ENCODE results near the gene IL25. TPM values are rescaled to one million over a fixed set of nuclear protein-coding genes. Genes with fewer than 3 reads are reported as not detected.

IL25 gene
- total and polyA plus RNA-seq, 7 donors: not detected

- WGBS, 2 donors: 62 to 68% methylated on average over 3 of the region's 3 CpGs
- no peaks in the 10 kb centered on the region for H3K9me3 ChIP-seq
- no peak overlapping the region for H3K27ac ChIP-seq
- intact Hi-C loops (cut with DNase I): no loop called here
- H3K4me3 ChIP-seq: no peak overlapping the region
- H3K36me3 ChIP-seq: no peaks in the 10 kb centered on the region
- TF ChIP-seq POLR2A (IDR thresholded peaks at IDR 0.05): no peak
- TF ChIP-seq EP300 (IDR thresholded peaks at IDR 0.05): no peak
- no peak for TF ChIP-seq POLR2AphosphoS5 (IDR thresholded peaks at IDR 0.05)
- TF ChIP-seq CTCF (IDR thresholded peaks at IDR 0.05): no peak
- H3K4me1 ChIP-seq: no peaks in the 10 kb centered on the region
- DNase-seq: no peak
- H3K27me3 ChIP-seq: no peaks in the 10 kb centered on the region
Observed at GRCh38 chr14:23344481-23344880, 28.1 kb upstream of the IL25 start.

GRCh38 chr14:23345987-23346692 lies 26.5 kb upstream of the IL25 start:
- no peak overlapping the region for H3K4me3 ChIP-seq
- TF ChIP-seq POLR2A (IDR thresholded peaks at IDR 0.05) (no peak), POLR2AphosphoS5 (IDR thresholded peaks at IDR 0.05) (no peak), EP300 (IDR thresholded peaks at IDR 0.05) (no peak)
- no peak for DNase-seq
- H3K36me3 ChIP-seq: no peaks in the 10 kb centered on the region
- H3K27me3 ChIP-seq: no peaks in the 10 kb centered on the region
- no peak overlapping the region for H3K27ac ChIP-seq
- H3K9me3 ChIP-seq: no peaks in the 10 kb centered on the region
- intact Hi-C loops (cut with DNase I): no loop called here
- no peaks in the 10 kb centered on the region for H3K4me1 ChIP-seq
- WGBS, 2 donors: 75 to 86% methylated on average over 13 of the region's 13 CpGs

- H3K4me1 ChIP-seq: peaks cover 0 to 5% (median 4%) of the 10 kb centered on the region in 4 donors
- intact Hi-C loops (cut with DNase I): no loop called here
- H3K27me3 ChIP-seq: no peaks in the 10 kb centered on the region
- TF ChIP-seq POLR2AphosphoS5 (IDR thresholded peaks at IDR 0.05): no peak
- WGBS, 2 donors: 88% methylated on average over 27 of the region's 27 CpGs
- H3K4me3 ChIP-seq: no peak overlapping the region
- no peaks in the 10 kb centered on the region for H3K36me3 ChIP-seq
- no peak overlapping the region for H3K27ac ChIP-seq
- no peaks in the 10 kb centered on the region for H3K9me3 ChIP-seq
- no peak for DNase-seq
Observed at GRCh38 chr14:23346693-23347405, 25.8 kb upstream of the IL25 start.

- H3K4me1 ChIP-seq: peaks cover 0 to 11% (median 9%) of the 10 kb centered on the region in 4 donors
- no peak for TF ChIP-seq EP300 (IDR thresholded peaks at IDR 0.05)
- no peak for TF ChIP-seq POLR2A (IDR thresholded peaks at IDR 0.05)
- no peak for TF ChIP-seq POLR2AphosphoS5 (IDR thresholded peaks at IDR 0.05)
- no peak for TF ChIP-seq CTCF (IDR thresholded peaks at IDR 0.05)
- WGBS, 2 donors: 94 to 96% methylated on average over 19 of the region's 19 CpGs
- H3K4me3 ChIP-seq: no peak overlapping the region
- peaks cover 0 to 4% (median 3%) of the 10 kb centered on the region in 3 donors for H3K27me3 ChIP-seq
- no peak for DNase-seq
- intact Hi-C loops (cut with DNase I): no loop called here
- no peaks in the 10 kb centered on the region for H3K36me3 ChIP-seq
- H3K9me3 ChIP-seq: no peaks in the 10 kb centered on the region
- H3K27ac ChIP-seq: no peak overlapping the region
Observed at GRCh38 chr14:23347406-23348296, 25.0 kb upstream of the IL25 start.

GRCh38 chr14:23348297-23348655 lies 24.3 kb upstream of the IL25 start:
- Histone ChIP-seq H3K27ac (no peak overlapping the region), H3K4me3 (no peak overlapping the region), H3K4me1 (peaks cover 0 to 17% (median 14%) of the 10 kb centered on the region in 4 donors), H3K36me3 (no peaks in the 10 kb centered on the region), H3K27me3 (peaks cover 0 to 4% (median 3%) of the 10 kb centered on the region in 3 donors), H3K9me3 (no peaks in the 10 kb centered on the region)
- no peak for DNase-seq
- intact Hi-C loops (cut with DNase I): no loop called here
- TF ChIP-seq POLR2A (IDR thresholded peaks at IDR 0.05) (no peak), EP300 (IDR thresholded peaks at IDR 0.05) (no peak), POLR2AphosphoS5 (IDR thresholded peaks at IDR 0.05) (no peak), CTCF (IDR thresholded peaks at IDR 0.05) (no peak)
- WGBS, 2 donors: 89 to 90% methylated on average over 6 of the region's 6 CpGs
